Parathyroid adenoma (tissue), 2 donors: ENCODE measurements around the gene TMEM88.

ENCODE experiments used
- H2AFZ ChIP-seq: fragments of 300-600 bp; sonication (generic); one replicate; pipeline ENCODE4 v1.7.0; 2017; ENCODE audit warnings: antibody characterized with exemption, mild to moderate bottlenecking
- H3K27ac ChIP-seq: fragments of 300-600 bp; sonication (generic); one replicate; pipeline ENCODE4 v1.7.0; 2017
- H3K27me3 ChIP-seq: fragments of 300-600 bp; sonication (generic); one replicate; pipeline ENCODE4 v1.7.0; 2017; ENCODE audit warnings: low read length; ENCODE audit not compliant: control insufficient read depth, insufficient read depth
- H3K36me3 ChIP-seq: fragments of 300-600 bp; sonication (generic); one replicate; pipeline ENCODE4 v1.7.0; 2017; ENCODE audit warnings: low read length; ENCODE audit not compliant: control insufficient read depth, insufficient read depth
- H3K4me1 ChIP-seq: fragments of 300-600 bp; sonication (generic); one replicate; pipeline ENCODE4 v1.7.0; 2017; ENCODE audit warnings: control low read depth
- H3K4me2 ChIP-seq: fragments of 300-600 bp; sonication (generic); one replicate; pipeline ENCODE4 v1.7.0; 2017; ENCODE audit warnings: low read length
- H3K4me3 ChIP-seq: fragments of 300-600 bp; sonication (generic); one replicate; pipeline ENCODE4 v1.7.0; 2017; ENCODE audit warnings: low read depth, low read length
- H3K79me2 ChIP-seq: fragments of 300-600 bp; sonication (generic); one replicate; pipeline ENCODE4 v1.7.0; 2017; ENCODE audit warnings: control low read depth
- H3K9ac ChIP-seq: fragments of 300-600 bp; sonication (generic); one replicate; pipeline ENCODE4 v1.7.0; 2017; ENCODE audit warnings: mild to moderate bottlenecking
- H3K9me3 ChIP-seq: fragments of 300-600 bp; sonication (generic); one replicate; pipeline ENCODE4 v1.7.0; 2017; ENCODE audit warnings: low read length; ENCODE audit not compliant: control insufficient read depth
- TF ChIP-seq, protein P1 (sequence below): fragments of 300-600 bp; sonication (generic); IDR thresholded peaks from one replicate; pipeline ENCODE4 v1.7.0; 2017; ENCODE audit warnings: antibody characterized with exemption, mild to moderate bottlenecking
- donor health status: primary hyperparathyroidism.

TMEM88 gene

DNA sequence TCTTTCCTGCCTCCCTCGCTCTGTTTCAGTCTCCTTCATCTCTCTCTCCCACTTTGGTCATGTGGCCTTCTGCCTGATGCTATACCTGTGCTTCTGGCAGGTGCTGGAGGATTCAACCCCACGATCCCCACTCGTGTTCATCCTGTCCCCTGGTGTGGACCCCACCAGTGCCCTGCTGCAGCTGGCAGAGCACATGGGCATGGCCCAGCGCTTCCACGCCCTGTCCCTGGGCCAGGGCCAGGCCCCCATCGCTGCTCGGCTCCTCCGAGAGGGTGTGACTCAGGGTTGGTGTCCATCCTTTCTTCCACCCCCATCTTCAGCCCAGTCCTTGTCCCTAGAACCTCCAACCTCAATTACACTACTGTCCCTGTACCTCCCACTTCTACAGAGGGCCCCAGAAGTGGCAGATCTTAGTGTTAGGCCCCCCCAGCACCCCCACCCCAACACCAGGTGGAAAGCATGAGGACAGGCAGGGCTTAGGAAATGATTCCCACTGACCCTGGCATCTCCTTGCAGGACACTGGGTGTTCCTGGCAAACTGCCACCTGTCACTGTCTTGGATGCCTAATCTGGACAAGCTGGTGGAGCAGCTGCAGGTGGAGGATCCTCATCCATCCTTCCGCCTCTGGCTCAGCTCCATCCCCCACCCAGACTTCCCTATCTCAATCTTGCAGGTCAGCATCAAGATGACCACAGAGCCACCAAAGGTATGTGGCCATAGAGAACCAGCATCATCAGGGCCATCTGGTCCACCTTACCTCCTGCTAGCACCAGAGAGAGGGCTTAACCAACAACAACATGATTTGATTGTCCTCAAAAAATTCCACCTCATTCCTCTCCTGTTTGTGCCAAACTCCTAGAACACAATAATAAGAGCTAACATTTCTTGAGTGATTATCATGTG, 30.6 kb upstream of the TMEM88 start:
- Histone ChIP-seq H3K79me2 (no peaks in the 10 kb centered on the region), H3K4me2 (no peak overlapping the region), H2AFZ (no peak overlapping the region), H3K27me3 (no peaks in the 10 kb centered on the region), H3K9ac (no peak overlapping the region), H3K27ac (peak overlapping the region; percentile 69), H3K4me1 (peaks cover 20% of the 10 kb centered on the region), H3K9me3 (no peaks in the 10 kb centered on the region), H3K4me3 (no peak overlapping the region), H3K36me3 (no peaks in the 10 kb centered on the region)
- TF ChIP-seq, protein P1, sequence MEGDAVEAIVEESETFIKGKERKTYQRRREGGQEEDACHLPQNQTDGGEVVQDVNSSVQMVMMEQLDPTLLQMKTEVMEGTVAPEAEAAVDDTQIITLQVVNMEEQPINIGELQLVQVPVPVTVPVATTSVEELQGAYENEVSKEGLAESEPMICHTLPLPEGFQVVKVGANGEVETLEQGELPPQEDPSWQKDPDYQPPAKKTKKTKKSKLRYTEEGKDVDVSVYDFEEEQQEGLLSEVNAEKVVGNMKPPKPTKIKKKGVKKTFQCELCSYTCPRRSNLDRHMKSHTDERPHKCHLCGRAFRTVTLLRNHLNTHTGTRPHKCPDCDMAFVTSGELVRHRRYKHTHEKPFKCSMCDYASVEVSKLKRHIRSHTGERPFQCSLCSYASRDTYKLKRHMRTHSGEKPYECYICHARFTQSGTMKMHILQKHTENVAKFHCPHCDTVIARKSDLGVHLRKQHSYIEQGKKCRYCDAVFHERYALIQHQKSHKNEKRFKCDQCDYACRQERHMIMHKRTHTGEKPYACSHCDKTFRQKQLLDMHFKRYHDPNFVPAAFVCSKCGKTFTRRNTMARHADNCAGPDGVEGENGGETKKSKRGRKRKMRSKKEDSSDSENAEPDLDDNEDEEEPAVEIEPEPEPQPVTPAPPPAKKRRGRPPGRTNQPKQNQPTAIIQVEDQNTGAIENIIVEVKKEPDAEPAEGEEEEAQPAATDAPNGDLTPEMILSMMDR, result no peak

DNA sequence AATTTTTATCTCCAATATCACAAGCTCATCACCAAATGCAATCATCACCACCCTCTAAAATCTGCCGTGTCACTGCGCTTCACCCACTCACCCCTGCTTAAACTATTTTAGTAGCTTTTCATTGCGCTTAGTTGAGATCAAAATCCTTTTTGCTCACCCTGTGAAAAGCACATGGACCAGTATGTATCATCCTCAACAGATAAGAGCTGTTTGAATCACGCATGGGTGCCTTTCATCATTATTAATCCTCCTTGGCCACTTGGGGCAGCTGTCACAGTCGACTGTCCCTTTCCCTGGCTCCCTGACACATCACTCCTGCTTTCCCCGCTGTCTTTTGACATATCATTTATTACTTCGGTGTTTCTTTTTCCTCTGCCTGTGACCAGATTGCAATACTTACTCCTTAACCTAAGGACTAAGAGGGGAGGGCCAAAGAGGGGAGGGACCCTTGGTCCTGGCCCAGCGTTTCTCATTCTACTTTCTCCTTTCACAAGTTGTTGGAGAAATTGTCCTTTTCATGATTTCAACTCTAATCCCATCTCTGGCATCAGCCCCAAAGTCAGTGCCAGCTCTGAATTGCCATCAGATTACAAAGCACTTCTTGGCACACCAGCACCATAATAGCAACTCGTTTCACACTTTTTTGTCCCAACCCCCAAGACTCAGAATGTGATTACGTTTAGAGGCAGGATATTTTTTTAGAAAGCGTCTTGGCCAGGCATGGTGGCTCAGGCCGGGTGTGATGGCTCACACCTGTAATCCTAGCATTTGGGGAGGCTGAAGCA, 29.5 kb upstream of the TMEM88 start:
- Histone ChIP-seq H3K4me1 (peaks cover 20% of the 10 kb centered on the region), H2AFZ (peak overlapping the region; percentile 61), H3K27me3 (no peaks in the 10 kb centered on the region), H3K9me3 (no peaks in the 10 kb centered on the region), H3K4me2 (peak overlapping the region; percentile 3), H3K79me2 (no peaks in the 10 kb centered on the region), H3K36me3 (no peaks in the 10 kb centered on the region), H3K27ac (peak overlapping the region; percentile 69), H3K4me3 (no peak overlapping the region), H3K9ac (no peak overlapping the region)
- TF ChIP-seq, protein P1, result peak; percentile 39

DNA sequence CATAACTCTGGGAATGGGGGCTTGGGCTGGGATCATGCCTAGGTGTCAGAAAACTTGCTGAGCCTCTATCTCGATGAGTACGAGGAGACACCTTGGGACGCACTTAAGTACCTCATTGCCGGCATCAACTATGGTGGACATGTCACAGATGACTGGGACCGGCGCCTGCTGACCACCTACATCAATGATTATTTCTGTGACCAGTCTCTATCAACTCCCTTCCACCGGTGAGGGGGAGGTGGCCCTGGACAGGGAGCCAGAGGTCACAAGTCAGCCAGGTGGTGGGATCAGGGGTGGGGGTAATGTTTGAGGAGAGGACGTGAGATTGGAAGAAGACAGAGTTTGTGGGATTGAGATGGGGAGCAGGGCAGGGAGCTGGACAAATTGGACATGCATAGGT, 24.2 kb upstream of the TMEM88 start:
- Histone ChIP-seq H3K4me3 (no peak overlapping the region), H2AFZ (no peak overlapping the region), H3K4me2 (no peak overlapping the region), H3K9me3 (no peaks in the 10 kb centered on the region), H3K79me2 (peaks cover 3% of the 10 kb centered on the region), H3K27me3 (no peaks in the 10 kb centered on the region), H3K27ac (no peak overlapping the region), H3K36me3 (no peaks in the 10 kb centered on the region), H3K4me1 (peaks cover 10% of the 10 kb centered on the region), H3K9ac (no peak overlapping the region)
- TF ChIP-seq, protein P1, result no peak

DNA sequence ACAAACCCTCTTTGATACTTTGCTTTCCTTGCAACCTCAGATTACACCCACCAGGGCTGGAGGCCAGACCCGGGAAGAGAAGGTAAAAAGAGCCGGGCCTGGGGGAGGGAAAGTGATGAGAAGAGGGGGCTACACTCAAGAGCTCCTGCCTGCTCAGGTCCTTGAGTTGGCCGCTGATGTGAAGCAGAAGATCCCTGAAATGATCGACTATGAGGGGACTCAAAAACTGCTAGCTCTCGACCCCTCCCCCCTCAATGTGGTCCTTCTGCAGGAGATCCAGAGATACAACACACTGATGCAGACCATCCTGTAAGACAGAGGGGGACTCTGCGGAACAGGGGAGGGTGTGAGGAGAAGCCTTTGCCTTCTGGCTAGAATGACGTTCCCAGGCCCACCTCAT, 23.6 kb upstream of the TMEM88 start:
- Histone ChIP-seq H2AFZ (no peak overlapping the region), H3K79me2 (peaks cover 3% of the 10 kb centered on the region), H3K4me2 (no peak overlapping the region), H3K27ac (no peak overlapping the region), H3K4me3 (no peak overlapping the region), H3K27me3 (no peaks in the 10 kb centered on the region), H3K4me1 (peaks cover 5% of the 10 kb centered on the region), H3K9me3 (no peaks in the 10 kb centered on the region), H3K9ac (no peak overlapping the region), H3K36me3 (no peaks in the 10 kb centered on the region)
- TF ChIP-seq, protein P1, result no peak
